ENCODE results near the gene GINM1.

GINM1 gene

GRCh38 chr6:149551920-149552319 is 14.3 kb upstream of the GINM1 start (continued):
- TF ChIP-seq, protein P1, sequence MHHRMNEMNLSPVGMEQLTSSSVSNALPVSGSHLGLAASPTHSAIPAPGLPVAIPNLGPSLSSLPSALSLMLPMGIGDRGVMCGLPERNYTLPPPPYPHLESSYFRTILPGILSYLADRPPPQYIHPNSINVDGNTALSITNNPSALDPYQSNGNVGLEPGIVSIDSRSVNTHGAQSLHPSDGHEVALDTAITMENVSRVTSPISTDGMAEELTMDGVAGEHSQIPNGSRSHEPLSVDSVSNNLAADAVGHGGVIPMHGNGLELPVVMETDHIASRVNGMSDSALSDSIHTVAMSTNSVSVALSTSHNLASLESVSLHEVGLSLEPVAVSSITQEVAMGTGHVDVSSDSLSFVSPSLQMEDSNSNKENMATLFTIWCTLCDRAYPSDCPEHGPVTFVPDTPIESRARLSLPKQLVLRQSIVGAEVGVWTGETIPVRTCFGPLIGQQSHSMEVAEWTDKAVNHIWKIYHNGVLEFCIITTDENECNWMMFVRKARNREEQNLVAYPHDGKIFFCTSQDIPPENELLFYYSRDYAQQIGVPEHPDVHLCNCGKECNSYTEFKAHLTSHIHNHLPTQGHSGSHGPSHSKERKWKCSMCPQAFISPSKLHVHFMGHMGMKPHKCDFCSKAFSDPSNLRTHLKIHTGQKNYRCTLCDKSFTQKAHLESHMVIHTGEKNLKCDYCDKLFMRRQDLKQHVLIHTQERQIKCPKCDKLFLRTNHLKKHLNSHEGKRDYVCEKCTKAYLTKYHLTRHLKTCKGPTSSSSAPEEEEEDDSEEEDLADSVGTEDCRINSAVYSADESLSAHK (tag by site-specific recombination; IDR thresholded peaks at IDR 0.05) = no peak
- TF ChIP-seq ZNF521 (tag by site-specific recombination; IDR thresholded peaks at IDR 0.05) = no peak

DNA sequence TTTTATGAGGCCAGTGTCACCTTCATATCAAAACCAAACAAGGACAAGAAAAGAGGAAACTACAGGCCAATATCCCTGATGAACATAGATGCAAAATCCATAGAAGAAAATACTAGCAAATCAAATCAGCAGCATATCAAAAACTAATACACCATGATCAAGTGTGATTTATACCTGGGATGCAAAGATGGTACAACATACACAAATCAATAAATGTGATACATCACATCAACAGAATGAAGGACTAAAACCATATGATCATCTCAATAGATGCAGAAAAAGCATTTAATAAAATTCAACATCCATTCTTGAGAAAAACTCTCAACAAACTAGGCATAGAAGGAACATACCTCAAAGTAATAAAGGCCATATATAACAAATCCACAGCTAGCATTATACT is 8.1 kb upstream of the GINM1 start:
- CTCF ChIA-PET = no interaction called here
- Histone ChIP-seq H3K9me3 (ENCODE audit: control insufficient read depth, insufficient read depth, low read depth, low read length) (no peaks in the 10 kb centered on the region), H3K36me3 (ENCODE audit: control insufficient read depth in 2 of 2, insufficient read depth in 1 of 2, low read length in 2 of 2) (no peaks in the 10 kb centered on the region), H3K27ac (ENCODE audit: extremely low read depth, low read depth, low read length) (no peak overlapping the region), H3K4me3 (ENCODE audit: low read depth, low read length) (no peak overlapping the region), H3K4me1 (ENCODE audit: control insufficient read depth, insufficient read depth, low read length) (no peaks in the 10 kb centered on the region)
- POLR2A ChIA-PET = no interaction called here
- peak; percentile 93 for TF ChIP-seq ZNF133 (tag by site-specific recombination; IDR thresholded peaks at IDR 0.05)
- TF ChIP-seq ZNF248 (tag by site-specific recombination; IDR thresholded peaks at IDR 0.05) = no peak

GRCh38 chr6:149559389-149559788 is 6.8 kb upstream of the GINM1 start:
- Histone ChIP-seq H3K4me3 (ENCODE audit: low read depth, low read length) (no peak overlapping the region), H3K4me1 (ENCODE audit: control insufficient read depth, insufficient read depth, low read length) (peaks cover 12% of the 10 kb centered on the region; the same call in 1 of the 2 replicates), H3K27ac (ENCODE audit: extremely low read depth, low read depth, low read length) (no peak overlapping the region), H3K9me3 (ENCODE audit: control insufficient read depth, insufficient read depth, low read depth, low read length) (no peaks in the 10 kb centered on the region), H3K36me3 (ENCODE audit: control insufficient read depth in 2 of 2, insufficient read depth in 1 of 2, low read length in 2 of 2) (no peaks in the 10 kb centered on the region)
- CTCF ChIA-PET = interaction anchor here (1.1 to 1.7 kb wide), 2 partner anchors 10 to 34 kb away, joined by 4 read pairs; no protein-coding TSS in a partner anchor
- TF ChIP-seq SCRT2 (tag by site-specific recombination; IDR thresholded peaks at IDR 0.05) (peak; percentile 90), SCRT1 (tag by site-specific recombination; IDR thresholded peaks at IDR 0.05; ENCODE audit: borderline replicate concordance) (peak; percentile 82), ZNF664 (tag by site-specific recombination; IDR thresholded peaks at IDR 0.05) (no peak), ZNF19 (tag by site-specific recombination; IDR thresholded peaks at IDR 0.05; ENCODE audit: low read depth) (no peak)
- POLR2A ChIA-PET = no interaction called here

- Histone ChIP-seq H3K36me3 (ENCODE audit: control insufficient read depth in 2 of 2, insufficient read depth in 1 of 2, low read length in 2 of 2) (no peaks in the 10 kb centered on the region), H3K27ac (ENCODE audit: extremely low read depth, low read depth, low read length) (no peak overlapping the region), H3K9me3 (ENCODE audit: control insufficient read depth, insufficient read depth, low read depth, low read length) (no peaks in the 10 kb centered on the region), H3K4me1 (ENCODE audit: control insufficient read depth, insufficient read depth, low read length) (peaks cover 15% of the 10 kb centered on the region; the same call in 1 of the 2 replicates), H3K4me3 (ENCODE audit: low read depth, low read length) (no peak overlapping the region)
- POLR2A ChIA-PET = interaction anchor here (0.7 to 1.0 kb wide), 2 partner anchors 9 to 15 kb away, joined by 3 read pairs; partner anchors contain the start of gene PPIL4
- CTCF ChIA-PET = interaction anchor here (0.8 to 1.7 kb wide), 7 partner anchors 9 to 67 kb away, joined by 3 to 8 read pairs (median 4); partner anchors contain the start of gene PPIL4
- TF ChIP-seq, protein P2, sequence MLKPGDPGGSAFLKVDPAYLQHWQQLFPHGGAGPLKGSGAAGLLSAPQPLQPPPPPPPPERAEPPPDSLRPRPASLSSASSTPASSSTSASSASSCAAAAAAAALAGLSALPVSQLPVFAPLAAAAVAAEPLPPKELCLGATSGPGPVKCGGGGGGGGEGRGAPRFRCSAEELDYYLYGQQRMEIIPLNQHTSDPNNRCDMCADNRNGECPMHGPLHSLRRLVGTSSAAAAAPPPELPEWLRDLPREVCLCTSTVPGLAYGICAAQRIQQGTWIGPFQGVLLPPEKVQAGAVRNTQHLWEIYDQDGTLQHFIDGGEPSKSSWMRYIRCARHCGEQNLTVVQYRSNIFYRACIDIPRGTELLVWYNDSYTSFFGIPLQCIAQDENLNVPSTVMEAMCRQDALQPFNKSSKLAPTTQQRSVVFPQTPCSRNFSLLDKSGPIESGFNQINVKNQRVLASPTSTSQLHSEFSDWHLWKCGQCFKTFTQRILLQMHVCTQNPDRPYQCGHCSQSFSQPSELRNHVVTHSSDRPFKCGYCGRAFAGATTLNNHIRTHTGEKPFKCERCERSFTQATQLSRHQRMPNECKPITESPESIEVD (tag by site-specific recombination; IDR thresholded peaks at IDR 0.05) = no peak
- TF ChIP-seq ZNF558 (tag by site-specific recombination; IDR thresholded peaks at IDR 0.05) (no peak), ZNF335 (tag by site-specific recombination; conservative IDR thresholded peaks at IDR 0.05) (peak; percentile 40), EGR2 (tag by site-specific recombination; IDR thresholded peaks at IDR 0.05; ENCODE audit: low read depth) (no peak), ZXDB (tag by site-specific recombination; IDR thresholded peaks at IDR 0.05) (no peak), ZNF391 (tag by site-specific recombination; IDR thresholded peaks at IDR 0.05; ENCODE audit: borderline replicate concordance, low read depth) (no peak), SCRT2 (tag by site-specific recombination; IDR thresholded peaks at IDR 0.05) (no peak), YY2 (tag by site-specific recombination; IDR thresholded peaks at IDR 0.05) (no peak), MEIS1 (CRISPR knock-in tag; IDR thresholded peaks at IDR 0.05; ENCODE audit: borderline replicate concordance) (no peak), ZBTB8A (tag by site-specific recombination; IDR thresholded peaks at IDR 0.05) (no peak), ZNF311 (tag by site-specific recombination; IDR thresholded peaks at IDR 0.05; ENCODE audit: borderline replicate concordance) (no peak)
- TF ChIP-seq, protein P3, sequence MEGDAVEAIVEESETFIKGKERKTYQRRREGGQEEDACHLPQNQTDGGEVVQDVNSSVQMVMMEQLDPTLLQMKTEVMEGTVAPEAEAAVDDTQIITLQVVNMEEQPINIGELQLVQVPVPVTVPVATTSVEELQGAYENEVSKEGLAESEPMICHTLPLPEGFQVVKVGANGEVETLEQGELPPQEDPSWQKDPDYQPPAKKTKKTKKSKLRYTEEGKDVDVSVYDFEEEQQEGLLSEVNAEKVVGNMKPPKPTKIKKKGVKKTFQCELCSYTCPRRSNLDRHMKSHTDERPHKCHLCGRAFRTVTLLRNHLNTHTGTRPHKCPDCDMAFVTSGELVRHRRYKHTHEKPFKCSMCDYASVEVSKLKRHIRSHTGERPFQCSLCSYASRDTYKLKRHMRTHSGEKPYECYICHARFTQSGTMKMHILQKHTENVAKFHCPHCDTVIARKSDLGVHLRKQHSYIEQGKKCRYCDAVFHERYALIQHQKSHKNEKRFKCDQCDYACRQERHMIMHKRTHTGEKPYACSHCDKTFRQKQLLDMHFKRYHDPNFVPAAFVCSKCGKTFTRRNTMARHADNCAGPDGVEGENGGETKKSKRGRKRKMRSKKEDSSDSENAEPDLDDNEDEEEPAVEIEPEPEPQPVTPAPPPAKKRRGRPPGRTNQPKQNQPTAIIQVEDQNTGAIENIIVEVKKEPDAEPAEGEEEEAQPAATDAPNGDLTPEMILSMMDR (tag by site-specific recombination; IDR thresholded peaks at IDR 0.05) = peak; percentile 20; the same call in 1 of the 2 replicates
Observed at GRCh38 chr6:149560736-149561135, 5.4 kb upstream of the GINM1 start.
